ENCODE measurements around the gene PDE4B.

GRCh38 chr1:65844296-65844695, 51.6 kb downstream of the PDE4B start:
- TF ChIP-seq POLR2A (IDR thresholded peaks at IDR 0.05; ENCODE audit: low read length) (no peak), GATA1 (IDR thresholded peaks at IDR 0.05; ENCODE audit: low read depth, low read length) (no peak)

Data from erythroblast (primary cell).